Measurements from ENCODE around the gene EIF4E1B.

Gene EIF4E1B

GRCh38 chr5:176664886-176665285, 34.4 kb downstream of the EIF4E1B start:
- no peak for FAIRE-seq
- TF ChIP-seq PAX5 (IDR thresholded peaks at IDR 0.05; ENCODE audit: insufficient read depth, low read length, severe bottlenecking) (no peak), POLR2AphosphoS5 (IDR thresholded peaks at IDR 0.05; ENCODE audit: low read depth, low read length) (no peak), POU2F2 (IDR thresholded peaks at IDR 0.05; ENCODE audit: low read depth, low read length) (no peak), SPI1 (IDR thresholded peaks at IDR 0.05; ENCODE audit: low read depth, low read length) (no peak), TAF1 (IDR thresholded peaks at IDR 0.05; ENCODE audit: low read depth, low read length) (no peak), POLR2A (IDR thresholded peaks at IDR 0.05; ENCODE audit: low read depth, low read length) (no peak)
- DNase-seq (ENCODE audit: insufficient read length, low spot score): no peak

GRCh38 chr5:176665517-176665916, 35.0 kb downstream of the EIF4E1B start:
- DNase-seq (ENCODE audit: insufficient read length, low spot score) (no peak), FAIRE-seq (no peak)
- TF ChIP-seq TAF1 (IDR thresholded peaks at IDR 0.05; ENCODE audit: low read depth, low read length) (no peak), POLR2AphosphoS5 (IDR thresholded peaks at IDR 0.05; ENCODE audit: low read depth, low read length) (no peak), POU2F2 (IDR thresholded peaks at IDR 0.05; ENCODE audit: low read depth, low read length) (no peak), PAX5 (IDR thresholded peaks at IDR 0.05; ENCODE audit: insufficient read depth, low read length, severe bottlenecking) (no peak), SPI1 (IDR thresholded peaks at IDR 0.05; ENCODE audit: low read depth, low read length) (no peak), POLR2A (IDR thresholded peaks at IDR 0.05; ENCODE audit: low read depth, low read length) (no peak)

GRCh38 chr5:176667637-176668036, 37.2 kb downstream of the EIF4E1B start:
- TF ChIP-seq TAF1 (IDR thresholded peaks at IDR 0.05; ENCODE audit: low read depth, low read length) (no peak), SPI1 (IDR thresholded peaks at IDR 0.05; ENCODE audit: low read depth, low read length) (no peak), POU2F2 (IDR thresholded peaks at IDR 0.05; ENCODE audit: low read depth, low read length) (no peak)
- FAIRE-seq (no peak), DNase-seq (ENCODE audit: insufficient read length, low spot score) (no peak)

GRCh38 chr5:176670449-176670848, 40.0 kb downstream of the EIF4E1B start:
- TF ChIP-seq TAF1 (IDR thresholded peaks at IDR 0.05; ENCODE audit: low read depth, low read length) (no peak), PAX5 (IDR thresholded peaks at IDR 0.05; ENCODE audit: insufficient read depth, low read length, severe bottlenecking) (no peak), SPI1 (IDR thresholded peaks at IDR 0.05; ENCODE audit: low read depth, low read length) (no peak), POLR2A (IDR thresholded peaks at IDR 0.05; ENCODE audit: low read depth, low read length) (no peak), POLR2AphosphoS5 (IDR thresholded peaks at IDR 0.05; ENCODE audit: low read depth, low read length) (no peak), POU2F2 (IDR thresholded peaks at IDR 0.05; ENCODE audit: low read depth, low read length) (no peak)
- DNase-seq (ENCODE audit: insufficient read length, low spot score): no peak
- FAIRE-seq: no peak

- TF ChIP-seq POU2F2 (IDR thresholded peaks at IDR 0.05; ENCODE audit: low read depth, low read length) (no peak), POLR2AphosphoS5 (IDR thresholded peaks at IDR 0.05; ENCODE audit: low read depth, low read length) (no peak), SPI1 (IDR thresholded peaks at IDR 0.05; ENCODE audit: low read depth, low read length) (no peak), PAX5 (IDR thresholded peaks at IDR 0.05; ENCODE audit: insufficient read depth, low read length, severe bottlenecking) (no peak), POLR2A (IDR thresholded peaks at IDR 0.05; ENCODE audit: low read depth, low read length) (no peak), TAF1 (IDR thresholded peaks at IDR 0.05; ENCODE audit: low read depth, low read length) (no peak)
- no peak for DNase-seq (ENCODE audit: insufficient read length, low spot score)
- no peak for FAIRE-seq
Measured at GRCh38 chr5:176671399-176671798, 40.9 kb downstream of the EIF4E1B start.

GRCh38 chr5:176671890-176672747, 41.6 kb downstream of the EIF4E1B start:
- no peak for TF ChIP-seq TAF1 (IDR thresholded peaks at IDR 0.05; ENCODE audit: low read depth, low read length)
- TF ChIP-seq SPI1 (IDR thresholded peaks at IDR 0.05; ENCODE audit: low read depth, low read length): no peak
- no peak for TF ChIP-seq POLR2A (IDR thresholded peaks at IDR 0.05; ENCODE audit: low read depth, low read length)
- TF ChIP-seq POLR2AphosphoS5 (IDR thresholded peaks at IDR 0.05; ENCODE audit: low read depth, low read length): no peak
- no peak for TF ChIP-seq POU2F2 (IDR thresholded peaks at IDR 0.05; ENCODE audit: low read depth, low read length)
- no peak for TF ChIP-seq PAX5 (IDR thresholded peaks at IDR 0.05; ENCODE audit: insufficient read depth, low read length, severe bottlenecking)
- DNase-seq (ENCODE audit: insufficient read length, low spot score) (no peak), FAIRE-seq (no peak)

- FAIRE-seq (no peak), DNase-seq (ENCODE audit: insufficient read length, low spot score) (no peak)
- no peak for TF ChIP-seq SPI1 (IDR thresholded peaks at IDR 0.05; ENCODE audit: low read depth, low read length)
- TF ChIP-seq TAF1 (IDR thresholded peaks at IDR 0.05; ENCODE audit: low read depth, low read length): no peak
- TF ChIP-seq POLR2AphosphoS5 (IDR thresholded peaks at IDR 0.05; ENCODE audit: low read depth, low read length): no peak
- no peak for TF ChIP-seq POU2F2 (IDR thresholded peaks at IDR 0.05; ENCODE audit: low read depth, low read length)
- TF ChIP-seq PAX5 (IDR thresholded peaks at IDR 0.05; ENCODE audit: insufficient read depth, low read length, severe bottlenecking): no peak
- no peak for TF ChIP-seq POLR2A (IDR thresholded peaks at IDR 0.05; ENCODE audit: low read depth, low read length)
Measured at GRCh38 chr5:176673651-176674583, 43.4 kb downstream of the EIF4E1B start.

GRCh38 chr5:176674799-176675198, 44.3 kb downstream of the EIF4E1B start:
- FAIRE-seq (no peak), DNase-seq (ENCODE audit: insufficient read length, low spot score) (no peak)
- TF ChIP-seq TAF1 (IDR thresholded peaks at IDR 0.05; ENCODE audit: low read depth, low read length) (no peak), POLR2A (IDR thresholded peaks at IDR 0.05; ENCODE audit: low read depth, low read length) (no peak), POLR2AphosphoS5 (IDR thresholded peaks at IDR 0.05; ENCODE audit: low read depth, low read length) (no peak), POU2F2 (IDR thresholded peaks at IDR 0.05; ENCODE audit: low read depth, low read length) (no peak), SPI1 (IDR thresholded peaks at IDR 0.05; ENCODE audit: low read depth, low read length) (no peak), PAX5 (IDR thresholded peaks at IDR 0.05; ENCODE audit: insufficient read depth, low read length, severe bottlenecking) (no peak)
